Upper lobe of left lung (tissue), 4 donors: ENCODE results near the gene CLMN.

Source experiments
- CTCF ChIP-seq, 6 experiments: fragments of 450-650 bp in 4 of 6; fragments of 200-600 bp in 2 of 6; sonication (generic) in 2 of 6; IDR thresholded peaks; one replicate each; pipeline ENCODE4 v1.5.1; 2016 to 2019; ENCODE audit warnings: antibody characterized with exemption in 6 of 6
- EP300 ChIP-seq, 4 donors: sonication (generic); formaldehyde crosslinking; IDR thresholded peaks; one replicate each; pipeline ENCODE4 v1.5.1; 2017; ENCODE audit warnings: antibody characterized with exemption in 4 of 4, control low read depth in 2 of 4
- POLR2A ChIP-seq, 4 donors: fragments of 450-650 bp; IDR thresholded peaks; one replicate each; pipeline ENCODE4 v1.5.1; 2016 to 2017; ENCODE audit warnings: antibody characterized with exemption in 4 of 4, mild to moderate bottlenecking in 2 of 4
- POLR2AphosphoS5 ChIP-seq, 2 donors: sonication (generic); formaldehyde crosslinking; IDR thresholded peaks; one replicate each; pipeline ENCODE4 v1.5.1; 2017; ENCODE audit warnings: antibody characterized with exemption in 2 of 2

- TF ChIP-seq POLR2AphosphoS5 (IDR thresholded peaks at IDR 0.05) (no peak), CTCF (IDR thresholded peaks at IDR 0.05) (no peak), POLR2A (IDR thresholded peaks at IDR 0.05) (no peak), EP300 (IDR thresholded peaks at IDR 0.05) (no peak)
Observed at GRCh38 chr14:95335071-95335470, 15.4 kb upstream of the CLMN start.
